Measurements from ENCODE around the gene LPAR4. TPM values are rescaled to one million over a fixed set of nuclear protein-coding genes. Genes with fewer than 3 reads are reported as not detected.

The LPAR4 gene
- polyA plus RNA-seq, 1 donor (not counting 4 experiments of a cell fraction or from before 2014, with no cell fraction given): not detected

DNA sequence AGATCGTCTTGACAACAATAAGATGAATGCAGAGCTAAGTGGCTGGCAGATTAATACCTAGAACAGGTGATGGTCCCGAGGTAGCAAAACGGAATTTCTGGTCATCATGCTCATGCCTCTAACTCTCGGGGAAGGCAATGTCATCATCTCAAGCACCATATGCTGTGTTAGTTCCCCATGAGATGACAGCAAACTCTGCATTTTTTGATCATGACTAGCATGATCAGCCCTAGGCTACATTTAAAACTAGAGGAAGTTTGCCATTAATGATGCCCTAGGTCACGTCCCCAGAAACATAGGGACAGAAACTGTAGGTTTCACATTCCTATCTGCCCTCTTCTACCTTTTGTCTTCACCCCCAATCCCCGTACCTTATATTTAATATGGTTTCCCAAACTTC is 11.6 kb downstream of the LPAR4 start:
- FAIRE-seq (no peak), DNase-seq (ENCODE audit: low read depth, low spot score) (no peak)
- no peak overlapping the region for H3K9ac ChIP-seq (ENCODE audit: control insufficient read depth, extremely low read depth, insufficient read depth, low read length)
- H3K9me3 ChIP-seq (ENCODE audit: control insufficient read depth, low read depth, low read length): no peaks in the 10 kb centered on the region
- TF ChIP-seq EZH2 (IDR thresholded peaks at IDR 0.05; ENCODE audit: low read length): no peak
- TF ChIP-seq, protein P1, sequence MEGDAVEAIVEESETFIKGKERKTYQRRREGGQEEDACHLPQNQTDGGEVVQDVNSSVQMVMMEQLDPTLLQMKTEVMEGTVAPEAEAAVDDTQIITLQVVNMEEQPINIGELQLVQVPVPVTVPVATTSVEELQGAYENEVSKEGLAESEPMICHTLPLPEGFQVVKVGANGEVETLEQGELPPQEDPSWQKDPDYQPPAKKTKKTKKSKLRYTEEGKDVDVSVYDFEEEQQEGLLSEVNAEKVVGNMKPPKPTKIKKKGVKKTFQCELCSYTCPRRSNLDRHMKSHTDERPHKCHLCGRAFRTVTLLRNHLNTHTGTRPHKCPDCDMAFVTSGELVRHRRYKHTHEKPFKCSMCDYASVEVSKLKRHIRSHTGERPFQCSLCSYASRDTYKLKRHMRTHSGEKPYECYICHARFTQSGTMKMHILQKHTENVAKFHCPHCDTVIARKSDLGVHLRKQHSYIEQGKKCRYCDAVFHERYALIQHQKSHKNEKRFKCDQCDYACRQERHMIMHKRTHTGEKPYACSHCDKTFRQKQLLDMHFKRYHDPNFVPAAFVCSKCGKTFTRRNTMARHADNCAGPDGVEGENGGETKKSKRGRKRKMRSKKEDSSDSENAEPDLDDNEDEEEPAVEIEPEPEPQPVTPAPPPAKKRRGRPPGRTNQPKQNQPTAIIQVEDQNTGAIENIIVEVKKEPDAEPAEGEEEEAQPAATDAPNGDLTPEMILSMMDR (optimal IDR thresholded peaks at IDR 0.05 in 1 of 3, IDR thresholded peaks at IDR 0.05 in 1 of 3, conservative IDR thresholded peaks at IDR 0.05 in 1 of 3; ENCODE audit: extremely low read depth in 1 of 3, insufficient read depth in 2 of 3, low read length in 3 of 3): no peak
- no peaks in the 10 kb centered on the region for H3K79me2 ChIP-seq (ENCODE audit: control insufficient read depth, insufficient read depth, low read length)
- H3K4me3 ChIP-seq (ENCODE audit: control insufficient read depth in 2 of 3, extremely low read depth in 1 of 3, insufficient read depth in 2 of 3, low read depth in 1 of 3, low read length in 3 of 3): no peak overlapping the region
- no peak overlapping the region for H2AFZ ChIP-seq (ENCODE audit: control insufficient read depth, low read length)
- no peaks in the 10 kb centered on the region for H4K20me1 ChIP-seq (ENCODE audit: control insufficient read depth, extremely low read depth, insufficient read depth, low read length)
- no peaks in the 10 kb centered on the region for H3K4me1 ChIP-seq (ENCODE audit: control insufficient read depth, extremely low read depth, insufficient read depth, low read length)
- dilution Hi-C loops (cut with MboI; ENCODE audit: extremely low pct_ligation_motif_present, low sequenced_read_pairs): no loop called here
- no peak overlapping the region for H3K4me2 ChIP-seq (ENCODE audit: control insufficient read depth, extremely low read depth, insufficient read depth, low read depth, low read length)
- no peak overlapping the region for H3K27ac ChIP-seq (ENCODE audit: control insufficient read depth, insufficient read depth, low read length)
- H3K36me3 ChIP-seq (ENCODE audit: control insufficient read depth in 2 of 2, extremely low read depth in 1 of 2, insufficient read depth in 2 of 2, low read length in 2 of 2): no peaks in the 10 kb centered on the region
- no peaks in the 10 kb centered on the region for H3K9me1 ChIP-seq (ENCODE audit: control insufficient read depth, extremely low read depth, insufficient read depth, low read length)
- H3K27me3 ChIP-seq (ENCODE audit: control insufficient read depth, extremely low read depth, insufficient read depth, low read length): no peaks in the 10 kb centered on the region

DNA sequence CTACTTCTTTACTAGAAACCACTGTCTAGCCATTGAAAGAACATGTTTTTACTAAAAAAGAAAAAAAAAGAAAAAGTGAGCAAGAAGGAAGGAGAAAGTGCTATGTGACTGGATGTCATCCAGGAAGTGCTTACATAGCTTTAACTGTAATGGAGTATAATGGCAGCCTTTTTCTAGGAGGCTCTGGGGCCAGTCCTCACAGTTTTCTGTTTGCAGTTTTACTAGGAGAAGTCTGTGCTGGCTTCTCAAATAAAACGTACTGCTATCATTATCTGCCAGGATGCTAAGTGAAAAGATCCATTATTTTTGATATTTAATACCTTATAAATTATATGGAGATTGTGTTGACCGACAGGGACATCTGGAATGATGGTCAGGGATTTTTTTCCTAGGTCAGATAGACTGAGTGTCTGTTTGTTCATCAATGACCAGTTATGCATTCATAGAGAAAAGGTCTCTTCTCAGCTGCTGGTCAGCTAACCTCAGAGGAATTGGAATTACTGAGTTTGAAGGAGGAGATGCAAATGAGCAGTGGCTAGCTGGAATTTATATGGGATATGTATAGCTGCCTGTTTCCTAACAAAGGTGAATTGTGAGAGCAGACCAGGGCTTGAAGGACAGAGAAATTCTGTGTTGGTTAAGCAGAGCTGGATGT is 21.7 kb downstream of the LPAR4 start:
- Histone ChIP-seq H3K9ac (ENCODE audit: control insufficient read depth, extremely low read depth, insufficient read depth, low read length) (no peak overlapping the region), H3K36me3 (ENCODE audit: control insufficient read depth in 2 of 2, extremely low read depth in 1 of 2, insufficient read depth in 2 of 2, low read length in 2 of 2) (no peaks in the 10 kb centered on the region), H3K27me3 (ENCODE audit: control insufficient read depth, extremely low read depth, insufficient read depth, low read length) (no peaks in the 10 kb centered on the region), H3K4me3 (ENCODE audit: control insufficient read depth in 2 of 3, extremely low read depth in 1 of 3, insufficient read depth in 2 of 3, low read depth in 1 of 3, low read length in 3 of 3) (no peak overlapping the region), H3K79me2 (ENCODE audit: control insufficient read depth, insufficient read depth, low read length) (no peaks in the 10 kb centered on the region), H3K4me2 (ENCODE audit: control insufficient read depth, extremely low read depth, insufficient read depth, low read depth, low read length) (no peak overlapping the region), H3K9me1 (ENCODE audit: control insufficient read depth, extremely low read depth, insufficient read depth, low read length) (no peaks in the 10 kb centered on the region), H4K20me1 (ENCODE audit: control insufficient read depth, extremely low read depth, insufficient read depth, low read length) (no peaks in the 10 kb centered on the region), H3K9me3 (ENCODE audit: control insufficient read depth, low read depth, low read length) (no peaks in the 10 kb centered on the region), H2AFZ (ENCODE audit: control insufficient read depth, low read length) (no peak overlapping the region), H3K4me1 (ENCODE audit: control insufficient read depth, extremely low read depth, insufficient read depth, low read length) (no peaks in the 10 kb centered on the region), H3K27ac (ENCODE audit: control insufficient read depth, insufficient read depth, low read length) (no peak overlapping the region)
- DNase-seq (ENCODE audit: low read depth, low spot score) (no peak), FAIRE-seq (no peak)
- TF ChIP-seq, protein P1 (optimal IDR thresholded peaks at IDR 0.05 in 1 of 3, IDR thresholded peaks at IDR 0.05 in 1 of 3, conservative IDR thresholded peaks at IDR 0.05 in 1 of 3; ENCODE audit: extremely low read depth in 1 of 3, insufficient read depth in 2 of 3, low read length in 3 of 3): no peak
- TF ChIP-seq EZH2 (IDR thresholded peaks at IDR 0.05; ENCODE audit: low read length): no peak
- dilution Hi-C loops (cut with MboI; ENCODE audit: extremely low pct_ligation_motif_present, low sequenced_read_pairs): no loop called here
